Measurements from ENCODE around the gene GRM2.
"Not testable (repeated sequence)": the region's sequence is repeated elsewhere in the genome, so short reads cannot be mapped to it uniquely, and the experiment has no call there.

The GRM2 gene

GRCh38 chr3:51729042-51729633 lies 22.3 kb downstream of the GRM2 start:
- no peak for DNase-seq

DNA sequence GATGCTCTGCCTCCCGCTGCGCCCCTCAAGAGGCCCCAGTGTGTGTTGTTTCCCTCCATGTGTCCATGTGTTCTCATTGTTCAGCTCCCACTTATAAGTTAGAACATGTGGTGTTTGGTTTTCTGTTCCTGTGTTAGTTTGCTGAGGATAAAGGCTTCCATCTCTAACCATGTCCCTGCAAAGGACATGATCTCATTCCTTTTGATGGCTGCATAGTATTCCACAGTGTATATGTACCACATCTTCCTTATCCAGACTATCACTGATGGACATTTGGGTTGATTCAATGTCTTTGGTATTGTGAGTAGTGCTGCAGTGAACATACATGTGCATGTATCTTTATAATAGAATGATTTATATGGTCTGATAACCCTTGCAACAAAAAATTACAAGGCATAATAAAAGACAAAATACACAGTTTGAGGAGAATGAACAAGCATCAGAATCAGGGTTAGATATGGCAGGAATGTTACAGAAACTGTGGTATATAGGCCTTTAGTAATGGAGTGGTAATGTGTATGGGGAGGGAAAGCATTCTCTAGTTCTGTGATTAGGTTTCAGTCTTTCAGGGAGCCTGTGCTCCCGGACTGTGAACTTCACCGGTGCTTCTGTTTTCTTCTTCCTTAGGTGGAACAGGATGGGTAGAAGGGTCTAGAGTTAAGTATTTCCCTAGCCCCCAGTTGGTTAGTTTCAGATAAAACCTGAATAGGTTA lies 27.1 kb downstream of the GRM2 start:
- DNase-seq, result no peak

DNA sequence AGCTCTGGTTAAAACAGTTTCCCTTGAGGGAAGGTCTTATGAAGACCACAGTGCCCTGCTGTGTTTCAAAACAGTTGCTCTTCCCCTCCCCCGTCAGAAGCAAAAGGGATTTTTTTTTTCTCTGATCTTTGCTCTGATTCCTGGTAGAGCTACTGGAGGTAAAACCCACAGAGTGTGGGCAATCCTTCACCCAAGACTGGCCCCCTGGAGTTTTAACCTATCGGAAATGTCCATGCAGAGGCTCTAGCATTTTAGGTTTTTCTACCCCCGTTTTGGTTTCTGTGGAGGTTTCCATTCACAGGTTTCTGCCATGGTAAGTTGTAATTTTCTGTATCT lies 27.7 kb downstream of the GRM2 start:
- DNase-seq, result no peak

DNA sequence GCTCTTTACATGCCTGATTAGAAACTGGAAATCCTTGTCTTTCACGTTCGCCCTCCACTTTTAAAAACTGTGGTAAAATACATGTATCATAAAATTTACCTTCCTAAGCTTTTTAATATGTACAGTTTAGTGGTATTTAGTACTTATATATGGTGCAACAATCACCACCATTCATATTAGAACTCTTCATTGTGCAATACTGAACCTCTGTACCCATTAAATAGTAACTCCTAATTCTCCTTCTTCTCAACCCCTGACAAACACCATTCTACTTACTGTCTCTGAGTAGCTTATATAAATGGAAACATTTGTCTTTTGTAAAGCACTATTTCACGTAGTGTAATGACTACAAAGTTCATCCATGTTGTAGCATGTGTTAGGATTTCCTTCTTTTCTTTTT lies 28.2 kb downstream of the GRM2 start:
- no peak for DNase-seq

GRCh38 chr3:51735950-51736349 lies 29.1 kb downstream of the GRM2 start:
- no peak for DNase-seq

DNA sequence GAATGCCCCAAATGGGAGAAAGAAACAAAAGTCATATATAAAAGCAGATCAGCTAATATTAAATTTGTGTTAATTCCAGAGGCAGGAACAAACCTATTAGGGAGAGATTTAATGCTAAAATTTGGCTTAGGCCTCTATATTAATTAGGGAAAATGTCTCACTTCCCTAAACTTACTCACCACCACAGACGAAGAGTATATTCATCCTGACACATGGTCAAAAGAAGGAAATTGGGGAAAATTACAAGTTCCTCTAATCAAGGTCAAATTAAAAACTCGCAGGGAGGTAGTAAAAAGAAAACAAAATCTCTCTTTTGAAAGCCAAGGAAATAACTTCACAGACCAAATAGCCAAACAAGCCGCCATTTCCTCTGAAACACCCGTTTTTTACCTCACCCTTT lies 32.2 kb downstream of the GRM2 start:
- no peak for DNase-seq

- not testable (repeated sequence) for DNase-seq
Observed at GRCh38 chr3:51742320-51742719, 35.5 kb downstream of the GRM2 start.

GRCh38 chr3:51742978-51743377 lies 36.1 kb downstream of the GRM2 start:
- not testable (repeated sequence) for DNase-seq

GRCh38 chr3:51747840-51748239 lies 41.0 kb downstream of the GRM2 start:
- DNase-seq, result no peak

DNA sequence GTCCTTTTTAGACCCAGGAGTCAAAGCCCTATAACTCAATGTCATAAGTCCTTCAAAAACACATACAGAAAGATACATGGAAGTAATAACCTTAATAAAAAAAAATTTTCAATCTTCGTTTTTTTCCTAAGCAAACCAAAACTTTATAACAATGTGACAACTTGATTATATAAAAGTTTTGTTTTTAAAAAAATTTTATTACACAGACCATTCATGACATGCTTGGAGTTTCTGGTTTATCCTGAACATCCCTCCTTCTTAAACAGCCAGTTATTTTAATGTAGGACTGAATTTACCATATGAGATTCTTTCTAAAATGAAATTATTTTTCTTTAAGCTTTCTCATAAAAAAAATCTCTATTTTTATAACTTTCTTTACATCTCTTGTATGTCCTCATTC lies 41.5 kb downstream of the GRM2 start:
- DNase-seq, result no peak

GRCh38 chr3:51750878-51751277 lies 44.0 kb downstream of the GRM2 start:
- DNase-seq, result no peak

GRCh38 chr3:51751287-51751686 lies 44.4 kb downstream of the GRM2 start:
- DNase-seq, result no peak

GRCh38 chr3:51753763-51754750 lies 47.2 kb downstream of the GRM2 start:
- DNase-seq, result not testable (repeated sequence)

DNA sequence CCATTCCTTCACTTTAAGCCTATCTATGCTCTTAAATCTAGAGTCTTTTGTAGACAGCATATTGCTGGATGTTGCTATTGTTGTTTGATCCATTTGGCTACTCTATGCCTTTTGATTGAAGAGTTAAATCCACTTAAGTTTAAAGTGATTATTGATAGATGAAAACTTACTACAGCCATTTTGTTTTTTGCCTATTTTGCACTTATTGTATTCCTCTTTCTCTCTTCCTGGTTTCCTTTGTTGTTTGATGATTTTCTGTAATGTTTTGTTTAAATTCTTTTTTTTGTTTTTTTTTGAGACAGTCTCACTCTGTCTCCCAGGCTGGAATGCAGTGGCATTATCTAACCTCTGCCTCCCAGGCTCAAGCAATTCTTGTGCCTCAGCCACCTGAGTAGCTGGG lies 52.3 kb downstream of the GRM2 start:
- DNase-seq, result no peak
